ENCODE results near the gene TBXA2R. TPM values are rescaled to one million over a fixed set of nuclear protein-coding genes. Genes with fewer than 3 reads are reported as not detected.

TBXA2R gene
- total RNA-seq, 3 donors from 2014 or later, result 0.49 to 0.76 (median 0.66) TPM

DNA sequence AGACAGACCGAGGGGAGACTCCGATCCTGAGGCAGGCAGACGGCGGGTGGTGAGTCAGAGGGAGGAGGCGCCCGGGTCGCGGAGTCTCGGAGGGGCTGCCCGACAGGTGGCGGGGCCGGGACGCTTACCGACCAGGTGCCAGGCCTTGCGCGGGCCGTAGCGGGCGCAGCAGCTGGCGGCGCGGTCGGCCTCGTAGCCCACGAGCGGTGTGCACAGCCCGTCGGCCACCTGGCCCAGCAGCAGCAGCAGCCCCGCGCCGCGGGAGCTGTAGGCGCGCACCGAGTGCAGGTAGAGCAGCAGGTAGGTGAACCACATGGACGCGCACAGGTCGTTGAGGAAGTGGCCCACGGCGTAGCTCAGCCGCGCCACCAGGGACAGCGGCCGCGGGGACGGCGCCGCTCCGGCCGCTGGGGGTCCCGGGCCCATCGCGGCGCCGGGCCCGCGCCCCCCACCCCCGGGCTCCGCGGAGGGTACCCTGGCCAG lies 49.7 kb downstream of the TBXA2R start:
- Mint-ChIP-seq H3K36me3 (ENCODE audit: insufficient read depth) (peaks cover 5% of the 10 kb centered on the region), H3K27me3 (ENCODE audit: low read depth) (no peaks in the 10 kb centered on the region), H3K4me1 (ENCODE audit: low read depth) (peaks cover 38% of the 10 kb centered on the region), H3K4me3 (peak overlapping the region; percentile 98), H3K9me3 (no peaks in the 10 kb centered on the region)
- ATAC-seq, result peak; percentile 68 to 69
- DNase-seq, result peak; percentile 72

DNA sequence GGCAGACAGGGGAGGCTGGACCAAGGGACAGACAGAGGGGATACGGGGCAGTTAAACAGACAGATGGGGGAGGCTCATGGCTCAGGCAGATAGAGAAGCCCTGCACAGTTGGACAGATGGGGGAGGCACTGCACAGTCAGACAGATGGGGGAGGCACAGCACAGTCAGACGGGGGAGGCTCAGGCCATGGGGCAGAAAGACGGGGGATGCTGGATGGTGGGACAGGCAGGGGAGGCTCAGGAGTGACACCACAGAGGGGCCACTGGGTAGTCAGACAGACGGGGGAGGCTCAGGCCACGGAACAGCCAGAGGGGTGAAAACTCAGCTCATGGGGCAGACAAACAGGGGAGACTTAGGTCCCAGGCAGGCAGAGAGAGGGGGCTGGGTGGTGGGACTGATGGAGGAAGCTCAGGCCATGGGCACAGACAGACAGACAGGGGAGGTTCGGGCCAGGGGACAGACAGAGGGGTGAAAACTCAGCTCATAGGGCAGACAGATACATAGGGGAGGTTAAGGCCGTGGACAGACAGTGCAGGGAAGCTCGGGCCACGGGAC lies 50.2 kb downstream of the TBXA2R start:
- Mint-ChIP-seq H3K27me3 (ENCODE audit: low read depth) (no peaks in the 10 kb centered on the region), H3K4me3 (peak overlapping the region; percentile 98), H3K4me1 (ENCODE audit: low read depth) (peaks cover 41% of the 10 kb centered on the region), H3K36me3 (ENCODE audit: insufficient read depth) (peaks cover 5% of the 10 kb centered on the region), H3K9me3 (no peaks in the 10 kb centered on the region)
- DNase-seq (no peak), ATAC-seq (no peak)

DNA sequence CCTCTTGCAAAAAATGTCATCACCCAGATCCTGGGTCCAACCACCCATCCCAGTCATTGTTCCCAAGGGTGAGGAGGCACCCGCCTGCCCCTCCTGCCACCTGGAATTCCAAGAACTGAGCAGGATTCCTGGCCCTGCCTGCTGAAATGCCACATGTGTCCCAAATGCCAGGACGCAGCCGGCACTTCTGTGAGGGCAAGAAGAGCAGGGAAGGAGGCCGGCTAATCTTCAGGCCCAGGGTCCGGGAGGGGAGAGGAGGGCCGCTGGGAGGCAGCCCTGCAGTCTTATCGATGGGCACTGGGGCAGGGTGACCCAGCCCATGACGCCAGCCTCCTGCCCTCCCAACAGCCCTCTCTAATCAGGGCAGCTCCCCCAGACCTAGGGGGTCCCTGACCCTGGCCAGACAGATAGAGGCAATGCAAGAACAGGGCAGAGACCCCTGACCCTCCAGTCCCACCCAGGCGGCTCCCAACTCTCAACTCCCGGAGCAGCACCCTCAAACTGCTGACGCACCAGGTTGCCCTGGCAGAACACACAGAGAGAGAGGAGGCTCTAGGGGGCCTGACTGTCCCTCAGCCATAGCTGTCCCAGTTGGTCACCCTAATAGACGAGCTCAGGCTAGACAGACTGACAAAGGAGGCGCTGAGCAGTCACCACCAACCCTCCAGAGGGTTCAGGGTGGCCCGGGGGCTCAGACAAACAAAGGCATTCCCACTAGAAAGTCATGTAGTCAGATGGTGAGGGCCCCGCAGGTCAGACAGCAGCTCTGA lies 50.8 kb downstream of the TBXA2R start:
- Mint-ChIP-seq H3K27me3 (ENCODE audit: low read depth) (no peaks in the 10 kb centered on the region), H3K36me3 (ENCODE audit: insufficient read depth) (peaks cover 5% of the 10 kb centered on the region), H3K4me3 (peak overlapping the region; percentile 98), H3K4me1 (ENCODE audit: low read depth) (peaks cover 43% of the 10 kb centered on the region), H3K9me3 (no peaks in the 10 kb centered on the region)
- ATAC-seq (no peak), DNase-seq (no peak)

DNA sequence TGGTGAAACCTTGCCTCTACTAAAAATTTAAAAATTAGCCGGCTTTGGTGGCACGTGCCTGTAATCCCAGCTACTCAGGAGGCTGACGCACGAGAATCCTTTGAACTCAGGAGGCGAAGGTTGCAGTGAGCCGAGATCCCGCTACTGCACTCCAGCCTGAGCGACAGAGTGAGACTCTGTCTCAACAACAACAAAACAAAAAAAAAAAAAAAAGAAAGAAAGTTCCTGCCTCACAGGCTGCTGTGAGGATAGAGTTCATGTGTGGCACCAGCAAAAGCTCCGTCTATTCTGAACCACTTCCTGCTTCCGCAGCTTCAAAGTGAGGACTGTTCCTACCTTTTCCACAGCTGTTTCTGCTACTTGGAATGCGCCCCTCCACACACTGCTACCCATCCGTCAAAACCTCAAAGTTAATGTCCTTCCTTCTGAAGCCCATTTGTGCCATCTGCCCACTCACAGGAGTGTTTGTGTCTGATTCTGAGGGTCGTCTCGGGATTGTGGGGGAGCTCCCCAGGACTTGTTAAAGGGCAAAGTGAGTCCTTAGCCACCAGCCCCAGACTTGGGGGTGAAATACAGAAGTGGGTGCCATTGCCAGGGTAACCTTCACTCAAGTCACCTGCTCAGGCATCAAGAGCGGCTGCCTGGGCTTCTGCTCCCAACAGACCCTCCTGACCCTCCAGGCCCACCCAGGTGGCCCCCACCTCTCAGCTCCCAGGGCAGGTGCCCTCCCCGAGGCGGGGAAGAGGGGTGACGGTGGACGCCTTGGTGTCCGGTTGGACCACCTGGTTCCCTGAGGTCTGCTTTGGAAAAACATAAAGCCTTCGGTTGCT lies 52.2 kb downstream of the TBXA2R start:
- no peaks in the 10 kb centered on the region for H3K9me3 Mint-ChIP-seq
- H3K36me3 Mint-ChIP-seq (ENCODE audit: insufficient read depth), result peaks cover 5% of the 10 kb centered on the region
- no peak for DNase-seq
- H3K4me3 Mint-ChIP-seq, result peak overlapping the region; percentile 98
- peaks cover 44% of the 10 kb centered on the region for H3K4me1 Mint-ChIP-seq (ENCODE audit: low read depth)
- no peak for ATAC-seq
- H3K27me3 Mint-ChIP-seq (ENCODE audit: low read depth), result no peaks in the 10 kb centered on the region

DNA sequence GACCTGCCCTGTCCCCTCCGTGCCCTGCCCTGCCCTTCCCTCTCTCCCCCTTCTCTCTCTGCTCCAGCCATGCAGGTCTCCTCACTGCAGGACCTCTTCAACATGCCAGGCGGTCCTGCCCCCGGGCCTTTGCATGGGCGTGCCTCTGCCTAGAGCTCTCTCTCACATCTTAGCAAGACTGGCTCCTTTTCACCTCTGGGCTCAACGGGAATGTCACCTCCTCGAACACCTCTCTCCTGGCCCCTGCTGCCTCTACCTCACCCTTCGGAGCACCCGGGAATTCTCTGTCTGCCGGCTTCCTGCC lies 54.9 kb downstream of the TBXA2R start:
- no peaks in the 10 kb centered on the region for H3K27me3 Mint-ChIP-seq (ENCODE audit: low read depth)
- DNase-seq (no peak), ATAC-seq (no peak)
- H3K4me3 Mint-ChIP-seq, result no peak overlapping the region
- no peaks in the 10 kb centered on the region for H3K9me3 Mint-ChIP-seq
- peaks cover 38% of the 10 kb centered on the region for H3K4me1 Mint-ChIP-seq (ENCODE audit: low read depth)
- H3K36me3 Mint-ChIP-seq (ENCODE audit: insufficient read depth), result peaks cover 5% of the 10 kb centered on the region

DNA sequence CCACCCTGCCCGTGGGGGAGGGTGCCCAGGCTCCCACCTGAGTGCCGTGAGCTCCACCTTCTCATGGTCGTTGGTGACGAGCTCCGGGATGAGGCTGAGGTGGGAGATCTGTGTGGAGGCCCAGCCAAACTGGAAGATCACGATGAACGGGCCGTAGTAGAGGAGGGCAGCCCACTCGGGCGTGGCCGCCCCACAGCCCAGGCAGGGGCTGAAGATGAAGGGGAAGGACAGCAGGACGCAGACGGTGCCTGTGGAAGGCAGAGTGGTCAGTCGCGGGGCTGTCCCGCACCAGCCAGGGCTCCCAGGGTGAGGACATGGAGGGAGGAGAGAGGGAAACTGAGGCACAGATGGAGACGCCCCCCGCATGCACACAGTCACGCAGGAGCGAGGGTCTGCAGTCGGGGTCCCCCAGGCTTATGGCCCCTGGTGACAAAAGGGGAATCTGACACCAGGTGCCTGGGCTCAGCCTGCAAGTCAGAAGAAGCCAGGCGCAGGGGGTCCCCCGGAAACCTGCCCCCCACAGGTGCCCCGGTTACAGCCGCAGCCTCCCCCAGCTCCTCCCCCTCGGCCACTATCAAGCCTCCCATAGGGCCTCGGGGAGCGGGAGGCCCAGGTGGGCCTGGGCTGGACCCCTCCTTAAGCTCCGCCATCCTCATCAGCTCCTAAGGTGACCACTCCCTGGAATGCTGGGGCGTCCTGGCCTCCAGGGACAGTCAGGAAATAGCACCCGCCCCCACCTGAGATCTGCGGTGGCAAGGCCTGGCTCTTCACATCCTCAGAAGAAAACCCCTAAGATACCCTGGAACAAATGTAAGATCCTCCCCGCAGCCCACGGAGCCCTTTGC lies 55.5 kb downstream of the TBXA2R start:
- no peak overlapping the region for H3K4me3 Mint-ChIP-seq

DNA sequence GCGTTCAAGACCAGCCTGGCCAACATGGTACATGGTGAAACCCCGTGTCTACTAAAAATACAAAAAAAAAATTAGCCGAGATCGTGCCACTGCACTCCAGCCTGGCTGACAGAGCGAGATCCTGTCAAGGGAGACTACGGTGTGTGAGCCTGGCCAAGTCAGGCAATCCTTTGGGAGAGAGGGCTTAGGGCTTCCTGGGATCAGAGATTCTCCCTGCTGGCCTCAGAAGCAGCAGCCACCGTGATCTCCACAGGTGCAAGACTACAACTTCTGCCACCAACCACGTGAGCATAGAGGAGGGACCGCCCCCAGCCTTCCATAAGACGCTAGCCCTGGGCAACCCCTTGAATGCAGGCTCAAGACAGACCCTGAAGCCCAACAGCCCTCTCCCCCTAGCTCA lies 56.9 kb downstream of the TBXA2R start:
- DNase-seq (no peak), ATAC-seq (no peak)
- H3K36me3 Mint-ChIP-seq (ENCODE audit: insufficient read depth), result peaks cover 8% of the 10 kb centered on the region
- H3K9me3 Mint-ChIP-seq, result no peaks in the 10 kb centered on the region
- H3K27me3 Mint-ChIP-seq (ENCODE audit: low read depth), result no peaks in the 10 kb centered on the region
- no peak overlapping the region for H3K4me3 Mint-ChIP-seq
- peaks cover 26% of the 10 kb centered on the region for H3K4me1 Mint-ChIP-seq (ENCODE audit: low read depth)

More for the DNA sequence above, 55.5 kb downstream of the TBXA2R start:
- no peak for DNase-seq
- peaks cover 5% of the 10 kb centered on the region for H3K36me3 Mint-ChIP-seq (ENCODE audit: insufficient read depth)
- ATAC-seq, result no peak
- no peaks in the 10 kb centered on the region for H3K27me3 Mint-ChIP-seq (ENCODE audit: low read depth)
- no peaks in the 10 kb centered on the region for H3K9me3 Mint-ChIP-seq
- H3K4me1 Mint-ChIP-seq (ENCODE audit: low read depth), result peaks cover 32% of the 10 kb centered on the region

DNA sequence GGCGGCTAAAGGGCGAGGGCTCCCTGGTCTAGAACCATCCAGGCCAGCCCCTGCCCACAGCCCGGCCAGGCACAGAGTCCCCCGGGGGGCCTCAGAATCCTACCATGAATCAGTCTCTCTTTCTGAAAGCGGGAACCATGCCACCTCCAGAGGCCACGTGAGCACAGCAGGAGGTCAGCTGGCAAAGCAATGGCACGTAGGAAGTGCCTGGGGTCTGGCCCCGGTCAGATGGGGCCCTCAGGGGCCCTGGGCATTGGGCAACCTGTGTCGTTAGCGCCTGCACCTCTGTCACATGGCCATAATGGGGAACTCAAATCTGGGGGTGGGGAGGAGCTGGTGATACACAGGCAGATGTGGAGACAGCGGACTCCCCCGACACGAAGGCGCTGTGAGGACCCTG lies 58.1 kb downstream of the TBXA2R start:
- no peak for ATAC-seq
- DNase-seq, result no peak
- H3K9me3 Mint-ChIP-seq, result no peaks in the 10 kb centered on the region
- no peaks in the 10 kb centered on the region for H3K27me3 Mint-ChIP-seq (ENCODE audit: low read depth)
- H3K36me3 Mint-ChIP-seq (ENCODE audit: insufficient read depth), result peaks cover 8% of the 10 kb centered on the region
- no peak overlapping the region for H3K4me3 Mint-ChIP-seq
- H3K4me1 Mint-ChIP-seq (ENCODE audit: low read depth), result peaks cover 19% of the 10 kb centered on the region

DNA sequence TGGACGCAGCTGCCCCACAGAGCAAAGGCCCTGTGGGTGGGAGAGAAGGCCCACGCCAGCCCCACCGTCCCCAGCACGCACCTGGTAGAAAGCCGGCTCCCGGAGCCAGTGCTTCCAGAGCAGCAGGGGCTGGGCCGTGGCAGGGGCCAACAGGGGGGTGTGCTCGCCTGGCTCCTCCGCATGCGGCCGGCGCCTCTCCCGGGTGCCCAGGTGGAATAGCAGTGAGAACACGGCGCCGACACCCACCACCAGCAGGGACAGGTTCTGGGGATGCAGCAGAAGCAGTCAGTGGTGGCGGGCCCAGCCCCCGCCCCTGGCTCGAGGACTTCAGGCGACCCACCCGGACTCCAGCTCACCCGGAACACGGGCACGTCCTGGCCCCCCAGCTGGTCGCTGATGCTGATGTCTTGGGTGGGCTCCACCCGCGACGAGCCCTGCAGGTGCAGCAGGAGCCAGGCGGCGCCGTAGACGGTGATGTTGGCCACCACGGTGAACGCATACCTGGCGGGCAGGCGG lies 58.9 kb downstream of the TBXA2R start:
- Mint-ChIP-seq H3K27me3 (ENCODE audit: low read depth) (no peaks in the 10 kb centered on the region), H3K4me1 (ENCODE audit: low read depth) (peaks cover 14% of the 10 kb centered on the region), H3K36me3 (ENCODE audit: insufficient read depth) (peaks cover 8% of the 10 kb centered on the region), H3K9me3 (no peaks in the 10 kb centered on the region), H3K4me3 (no peak overlapping the region)
- ATAC-seq (no peak), DNase-seq (no peak)

DNA sequence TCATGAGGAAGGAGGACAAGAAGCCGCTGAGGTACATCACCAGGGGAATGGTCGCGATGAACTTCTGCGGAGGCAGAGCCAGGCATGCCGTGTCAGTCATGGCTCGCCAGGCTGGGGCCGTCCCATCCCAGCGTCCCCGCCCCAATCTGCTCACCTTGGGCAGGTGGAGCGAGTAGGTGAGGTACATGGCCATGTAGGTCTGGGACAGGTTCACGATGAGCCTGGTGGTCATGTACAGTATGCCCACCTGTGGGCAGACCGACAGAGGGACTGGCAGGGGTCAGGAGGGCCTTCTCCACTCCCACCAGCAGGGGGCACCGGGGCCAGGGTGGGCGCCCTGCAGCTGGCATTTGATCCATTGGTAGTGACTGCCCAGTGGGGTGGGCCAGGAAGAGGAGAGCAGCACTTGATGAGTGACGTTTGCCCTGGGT lies 59.4 kb downstream of the TBXA2R start:
- DNase-seq (no peak), ATAC-seq (peak; percentile 27 to 28)
- no peak overlapping the region for H3K4me3 Mint-ChIP-seq
- H3K9me3 Mint-ChIP-seq, result no peaks in the 10 kb centered on the region
- H3K4me1 Mint-ChIP-seq (ENCODE audit: low read depth), result peaks cover 11% of the 10 kb centered on the region
- H3K36me3 Mint-ChIP-seq (ENCODE audit: insufficient read depth), result peaks cover 8% of the 10 kb centered on the region
- no peaks in the 10 kb centered on the region for H3K27me3 Mint-ChIP-seq (ENCODE audit: low read depth)

DNA sequence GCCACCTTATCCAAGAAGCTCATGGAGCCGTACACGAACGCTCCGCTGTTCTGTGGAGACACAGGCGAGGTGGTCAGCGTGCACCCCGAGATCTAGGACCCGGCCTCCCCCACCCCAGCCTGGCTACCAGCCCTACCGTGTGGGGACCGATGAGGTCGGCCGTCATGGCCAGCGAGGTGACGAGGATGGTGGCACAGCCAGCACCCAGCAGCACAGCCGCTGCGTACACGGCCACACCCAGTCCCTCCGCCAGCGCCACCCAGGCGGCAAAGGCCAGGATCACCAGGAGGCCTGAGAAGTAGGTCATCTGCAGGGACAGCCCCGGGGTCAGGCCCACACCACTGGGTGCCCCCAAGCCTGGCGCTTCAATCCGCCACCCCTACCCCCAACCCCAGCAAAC lies 60.6 kb downstream of the TBXA2R start:
- Mint-ChIP-seq H3K9me3 (no peaks in the 10 kb centered on the region), H3K36me3 (ENCODE audit: insufficient read depth) (peaks cover 8% of the 10 kb centered on the region), H3K4me3 (no peak overlapping the region), H3K27me3 (ENCODE audit: low read depth) (no peaks in the 10 kb centered on the region), H3K4me1 (ENCODE audit: low read depth) (peaks cover 8% of the 10 kb centered on the region)
- DNase-seq (no peak), ATAC-seq (no peak)

DNA sequence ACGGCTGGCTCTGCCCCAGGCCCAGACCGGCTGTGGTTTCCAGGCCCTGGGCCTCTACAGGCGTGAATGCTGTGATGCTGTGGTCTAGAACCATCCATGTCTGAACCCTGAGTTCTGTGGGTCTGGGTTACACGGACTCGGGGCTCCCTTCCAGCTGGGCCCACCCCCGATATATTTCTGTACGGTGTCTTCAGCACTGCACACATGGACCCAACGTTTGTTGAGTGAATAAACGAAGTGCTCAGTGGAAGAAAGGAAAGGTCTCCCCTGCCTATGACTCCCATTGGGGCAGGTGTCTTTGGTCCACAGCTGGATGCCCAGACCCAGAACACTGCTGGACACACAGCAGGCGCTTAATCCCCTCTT lies 61.0 kb downstream of the TBXA2R start:
- no peaks in the 10 kb centered on the region for H3K9me3 Mint-ChIP-seq
- peaks cover 8% of the 10 kb centered on the region for H3K36me3 Mint-ChIP-seq (ENCODE audit: insufficient read depth)
- peaks cover 6% of the 10 kb centered on the region for H3K4me1 Mint-ChIP-seq (ENCODE audit: low read depth)
- DNase-seq, result no peak
- peak in 1 of 2 donors; percentile 30 for ATAC-seq
- no peak overlapping the region for H3K4me3 Mint-ChIP-seq
- H3K27me3 Mint-ChIP-seq (ENCODE audit: low read depth), result no peaks in the 10 kb centered on the region

DNA sequence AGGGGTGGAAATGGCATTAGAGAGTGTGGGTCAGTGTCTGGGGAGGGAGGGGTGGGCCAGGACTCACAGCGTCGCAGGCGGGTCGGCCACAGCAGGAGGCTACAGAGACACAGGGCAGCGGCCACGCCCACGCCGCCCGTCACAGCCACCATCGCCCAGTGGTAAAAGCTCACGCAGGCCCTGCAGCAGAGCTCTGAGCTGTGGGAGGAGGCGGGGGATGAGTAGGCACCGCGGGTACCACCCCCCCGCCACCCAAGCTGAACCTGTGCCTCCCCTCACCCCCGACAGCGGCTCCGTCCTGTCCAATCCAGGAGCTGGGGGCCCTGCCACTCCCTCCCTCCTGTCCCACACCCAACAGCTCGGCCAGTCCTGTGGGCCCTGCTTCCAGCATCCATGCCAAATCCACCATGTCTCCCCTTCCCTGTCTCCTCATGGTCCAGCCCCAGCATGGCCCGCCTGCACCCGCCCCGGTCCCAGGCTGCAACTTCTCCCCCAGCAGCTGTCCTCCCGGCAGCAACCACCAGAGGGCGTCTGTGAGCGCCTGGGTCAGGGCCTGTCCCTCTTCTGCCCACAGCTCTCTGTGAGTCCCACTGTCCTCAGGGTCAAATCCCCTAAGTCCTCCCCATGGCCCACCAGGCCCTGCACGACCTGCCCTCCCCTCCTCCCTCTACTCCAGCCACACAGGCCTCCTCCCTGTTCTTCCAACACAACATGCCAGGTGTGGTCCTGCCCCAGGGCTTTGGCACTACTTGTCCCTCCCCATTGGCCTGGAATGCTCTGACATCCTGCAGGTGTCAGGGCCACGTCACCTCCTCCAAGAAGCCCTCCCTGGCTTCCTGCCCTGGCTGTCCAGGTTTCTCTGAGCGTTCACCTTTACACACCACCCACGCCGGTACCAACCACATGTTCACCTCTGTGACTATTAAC lies 61.7 kb downstream of the TBXA2R start:
- peak; percentile 79 for DNase-seq
- no peaks in the 10 kb centered on the region for H3K27me3 Mint-ChIP-seq (ENCODE audit: low read depth)
- no peaks in the 10 kb centered on the region for H3K9me3 Mint-ChIP-seq
- peak; percentile 74 to 82 for ATAC-seq
- H3K36me3 Mint-ChIP-seq (ENCODE audit: insufficient read depth), result peaks cover 8% of the 10 kb centered on the region
- H3K4me3 Mint-ChIP-seq, result no peak overlapping the region
- H3K4me1 Mint-ChIP-seq (ENCODE audit: low read depth), result peaks cover 6% of the 10 kb centered on the region
